Uterus (tissue), 2 donors: Measurements from ENCODE around the gene KCNAB1.

Experiments
- CTCF ChIP-seq, 4 experiments: fragments of 200-600 bp in 2 of 4; fragments of 450-650 bp in 2 of 4; sonication (generic) in 2 of 4; IDR thresholded peaks; one replicate each; pipeline ENCODE4 v1.5.1; 2016 to 2019; ENCODE audit warnings: antibody characterized with exemption in 4 of 4, mild to moderate bottlenecking in 2 of 4, moderate library complexity in 1 of 4
- POLR2A ChIP-seq, 2 donors: fragments of 450-650 bp; IDR thresholded peaks; one replicate each; pipeline ENCODE4 v1.6.1; 2016; ENCODE audit warnings: antibody characterized with exemption in 2 of 2, mild to moderate bottlenecking in 1 of 2, moderate library complexity in 1 of 2

- no peak for TF ChIP-seq CTCF (IDR thresholded peaks at IDR 0.05)
- no peak for TF ChIP-seq POLR2A (IDR thresholded peaks at IDR 0.05)
These were observed 412.8 kb downstream of the KCNAB1 start for GRCh38 chr3:156533205-156533604.
